HepG2 (cell line): ENCODE results near the gene PYGO1. TPM values are rescaled to one million over a fixed set of nuclear protein-coding genes. Genes with fewer than 3 reads are reported as not detected.

Source experiments
- ATRX ChIP-seq: sonication (generic); formaldehyde crosslinking; IDR thresholded peaks from 2 replicates; pipeline ENCODE4 v1.4.0; 2020; ENCODE audit warnings: missing genetic modification reagents, borderline replicate concordance
- CAMTA2 ChIP-seq: sonication (generic); formaldehyde crosslinking; IDR thresholded peaks from 2 replicates; pipeline ENCODE4 v1.4.0; 2020; ENCODE audit warnings: mild to moderate bottlenecking, missing genetic modification reagents, borderline replicate concordance
- CBFB ChIP-seq: sonication (generic); formaldehyde crosslinking; IDR thresholded peaks from 2 replicates; pipeline ENCODE4 v1.4.0; 2020; ENCODE audit warnings: missing genetic modification reagents
- MZF1 ChIP-seq: sonication (generic); formaldehyde crosslinking; IDR thresholded peaks from 2 replicates; pipeline ENCODE4 v1.8.1; 2023; ENCODE audit warnings: mild to moderate bottlenecking, missing genetic modification reagents, borderline replicate concordance
- NCOA5 ChIP-seq: sonication (generic); formaldehyde crosslinking; IDR thresholded peaks from 2 replicates; pipeline ENCODE4 v1.4.0; 2020; ENCODE audit warnings: missing genetic modification reagents
- PRPF4 ChIP-seq: fragments of 200-400 bp; formaldehyde crosslinking; IDR thresholded peaks from 2 replicates; pipeline ENCODE4 v1.6.1; 2016; ENCODE audit warnings: low read length, low read depth; ENCODE audit not compliant: poor library complexity, severe bottlenecking
- SP140L ChIP-seq: sonication (generic); formaldehyde crosslinking; IDR thresholded peaks from 2 replicates; pipeline ENCODE4 v1.4.0; 2020; ENCODE audit warnings: missing genetic modification reagents, borderline replicate concordance
- STAT5B ChIP-seq: sonication (generic); formaldehyde crosslinking; IDR thresholded peaks from 2 replicates; pipeline ENCODE4 v1.4.0; 2020; ENCODE audit warnings: missing genetic modification reagents
- ZNF121 ChIP-seq: sonication (generic); formaldehyde crosslinking; IDR thresholded peaks from 2 replicates; pipeline ENCODE4 v1.5.0; 2020; ENCODE audit warnings: mild to moderate bottlenecking, missing genetic modification reagents
- ZNF138 ChIP-seq: sonication (generic); formaldehyde crosslinking; IDR thresholded peaks from 2 replicates; pipeline ENCODE4 v1.5.0; 2020; ENCODE audit warnings: mild to moderate bottlenecking, low read depth, missing genetic modification reagents
- ZNF292 ChIP-seq: sonication (generic); formaldehyde crosslinking; IDR thresholded peaks from 2 replicates; pipeline ENCODE4 v1.8.1; 2022; ENCODE audit warnings: mild to moderate bottlenecking, low read depth, missing genetic modification reagents, borderline replicate concordance
- ZNF550 ChIP-seq: sonication (generic); formaldehyde crosslinking; IDR thresholded peaks from 2 replicates; pipeline ENCODE4 v1.4.0; 2020; ENCODE audit warnings: mild to moderate bottlenecking, missing genetic modification reagents, borderline replicate concordance
- ZNF7 ChIP-seq: IDR thresholded peaks from 2 replicates; pipeline ENCODE4 v1.6.1; 2016; ENCODE audit warnings: missing biosample characterization, missing genetic modification reagents
- ZNF713 ChIP-seq: sonication (generic); formaldehyde crosslinking; IDR thresholded peaks from 2 replicates; pipeline ENCODE4 v1.4.0; 2020; ENCODE audit warnings: mild to moderate bottlenecking, missing genetic modification reagents
- ZNF781 ChIP-seq: sonication (generic); formaldehyde crosslinking; IDR thresholded peaks from 2 replicates; pipeline ENCODE4 v1.5.1; 2020; ENCODE audit warnings: borderline replicate concordance, mild to moderate bottlenecking, missing genetic modification reagents; ENCODE audit errors: not compliant biosample characterization
- ZSCAN9 ChIP-seq: IDR thresholded peaks from 2 replicates; pipeline ENCODE4 v1.6.1; 2016; ENCODE audit warnings: borderline replicate concordance
- polyA plus RNA-seq, 8 experiments: library from polyadenylated mRNA; depleted of rRNA in 3 of 8; stranded (reverse) in 7 of 8; unstranded in 1 of 8; fragments of >200 nt; fragmentation: Illumina TruSeq in 4 of 8; extraction: Trizol in 4 of 8; gene quantifications; 2 replicates each; pipeline versions ENCODE4 v1.2.1 to v1.2.3, GENCODE V29; 2011 to 2016; ENCODE audit warnings: low read depth in 4 of 8, missing spikeins in 1 of 8, mixed read lengths in 1 of 8; ENCODE audit not compliant: insufficient read depth in 1 of 8
- total RNA-seq, 5 experiments: library from RNA; depleted of rRNA; stranded (reverse); fragments of >200 nt; fragmentation: Illumina TruSeq; extraction: Trizol; gene quantifications; 2 replicates each; pipeline ENCODE4 v1.2.3, GENCODE V29; 2016; ENCODE audit warnings: low read depth in 1 of 5
- TF ChIP-seq, protein P1 (sequence below): sonication (generic); formaldehyde crosslinking; IDR thresholded peaks from 2 replicates; pipeline ENCODE4 v1.4.0; 2020; ENCODE audit warnings: mild to moderate bottlenecking, missing genetic modification reagents, borderline replicate concordance
- TF ChIP-seq, protein P2 (sequence below): fragments of 450-650 bp; IDR thresholded peaks from 2 replicates; pipeline ENCODE4 v1.6.1; 2016
- TF ChIP-seq, protein P3 (sequence below): sonication (generic); formaldehyde crosslinking; IDR thresholded peaks from 2 replicates; pipeline ENCODE4 v1.5.1; 2020; ENCODE audit warnings: mild to moderate bottlenecking, missing genetic modification reagents
- TF ChIP-seq, protein P4 (sequence below): sonication (generic); formaldehyde crosslinking; IDR thresholded peaks from 2 replicates; pipeline ENCODE4 v1.8.0; 2022; ENCODE audit warnings: mild to moderate bottlenecking, missing genetic modification reagents
- TF ChIP-seq, protein P5 (sequence below): sonication (generic); formaldehyde crosslinking; conservative IDR thresholded peaks from 2 replicates; pipeline ENCODE4 v1.8.1; 2023; ENCODE audit warnings: missing genetic modification reagents

PYGO1 gene
- total and polyA plus RNA-seq, 2 of the 13 experiments (the other 11 are each of a cell fraction or from before 2014, with no cell fraction given) = 1.1 to 1.8 TPM

DNA sequence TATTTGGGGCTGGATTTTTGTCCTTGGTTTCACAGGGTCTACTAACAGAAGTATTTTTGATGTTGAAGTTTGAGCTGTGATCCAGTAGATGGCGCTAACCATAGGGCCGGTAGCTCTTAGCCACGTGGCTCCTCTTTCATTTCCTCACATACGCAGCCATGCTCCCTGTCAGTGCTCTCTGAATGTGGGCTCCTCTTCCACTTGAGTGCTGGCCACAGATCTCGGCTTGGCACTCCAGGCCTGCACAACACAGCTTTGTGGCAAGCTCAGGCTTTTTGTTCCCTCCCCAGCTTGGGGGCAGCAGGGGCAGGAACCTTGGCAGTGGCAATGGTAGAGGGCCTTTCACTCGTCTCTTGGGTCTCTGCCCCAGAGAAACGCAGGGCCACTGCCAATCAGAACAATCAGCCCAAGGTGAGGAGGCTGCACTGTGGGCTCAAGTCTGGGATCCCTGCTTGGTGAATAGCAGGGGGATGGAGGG is 61.5 kb downstream of the PYGO1 start (continued):
- TF ChIP-seq PRPF4 = no peak
- TF ChIP-seq ATRX = no peak
- no peak for TF ChIP-seq ZNF781 (CRISPR knock-in tag)
- TF ChIP-seq STAT5B (CRISPR knock-in tag) = no peak
- no peak for TF ChIP-seq ZNF121 (CRISPR knock-in tag)
- TF ChIP-seq CAMTA2 = no peak
- TF ChIP-seq, protein P1, sequence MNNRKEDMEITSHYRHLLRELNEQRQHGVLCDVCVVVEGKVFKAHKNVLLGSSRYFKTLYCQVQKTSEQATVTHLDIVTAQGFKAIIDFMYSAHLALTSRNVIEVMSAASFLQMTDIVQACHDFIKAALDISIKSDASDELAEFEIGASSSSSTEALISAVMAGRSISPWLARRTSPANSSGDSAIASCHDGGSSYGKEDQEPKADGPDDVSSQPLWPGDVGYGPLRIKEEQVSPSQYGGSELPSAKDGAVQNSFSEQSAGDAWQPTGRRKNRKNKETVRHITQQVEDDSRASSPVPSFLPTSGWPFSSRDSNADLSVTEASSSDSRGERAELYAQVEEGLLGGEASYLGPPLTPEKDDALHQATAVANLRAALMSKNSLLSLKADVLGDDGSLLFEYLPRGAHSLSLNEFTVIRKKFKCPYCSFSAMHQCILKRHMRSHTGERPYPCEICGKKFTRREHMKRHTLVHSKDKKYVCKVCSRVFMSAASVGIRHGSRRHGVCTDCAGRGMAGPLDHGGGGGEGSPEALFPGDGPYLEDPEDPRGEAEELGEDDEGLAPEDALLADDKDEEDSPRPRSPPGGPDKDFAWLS (CRISPR knock-in tag) = no peak
- TF ChIP-seq, protein P2, sequence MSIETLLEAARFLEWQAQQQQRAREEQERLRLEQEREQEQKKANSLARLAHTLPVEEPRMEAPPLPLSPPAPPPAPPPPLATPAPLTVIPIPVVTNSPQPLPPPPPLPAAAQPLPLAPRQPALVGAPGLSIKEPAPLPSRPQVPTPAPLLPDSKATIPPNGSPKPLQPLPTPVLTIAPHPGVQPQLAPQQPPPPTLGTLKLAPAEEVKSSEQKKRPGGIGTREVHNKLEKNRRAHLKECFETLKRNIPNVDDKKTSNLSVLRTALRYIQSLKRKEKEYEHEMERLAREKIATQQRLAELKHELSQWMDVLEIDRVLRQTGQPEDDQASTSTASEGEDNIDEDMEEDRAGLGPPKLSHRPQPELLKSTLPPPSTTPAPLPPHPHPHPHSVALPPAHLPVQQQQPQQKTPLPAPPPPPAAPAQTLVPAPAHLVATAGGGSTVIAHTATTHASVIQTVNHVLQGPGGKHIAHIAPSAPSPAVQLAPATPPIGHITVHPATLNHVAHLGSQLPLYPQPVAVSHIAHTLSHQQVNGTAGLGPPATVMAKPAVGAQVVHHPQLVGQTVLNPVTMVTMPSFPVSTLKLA = peak; percentile 42; the same call in 1 of the 2 replicates
- no peak for TF ChIP-seq ZNF138
- no peak for TF ChIP-seq CBFB (CRISPR knock-in tag)
- no peak for TF ChIP-seq NCOA5 (CRISPR knock-in tag)
- TF ChIP-seq MZF1 (CRISPR knock-in tag) = no peak
- TF ChIP-seq, protein P3, sequence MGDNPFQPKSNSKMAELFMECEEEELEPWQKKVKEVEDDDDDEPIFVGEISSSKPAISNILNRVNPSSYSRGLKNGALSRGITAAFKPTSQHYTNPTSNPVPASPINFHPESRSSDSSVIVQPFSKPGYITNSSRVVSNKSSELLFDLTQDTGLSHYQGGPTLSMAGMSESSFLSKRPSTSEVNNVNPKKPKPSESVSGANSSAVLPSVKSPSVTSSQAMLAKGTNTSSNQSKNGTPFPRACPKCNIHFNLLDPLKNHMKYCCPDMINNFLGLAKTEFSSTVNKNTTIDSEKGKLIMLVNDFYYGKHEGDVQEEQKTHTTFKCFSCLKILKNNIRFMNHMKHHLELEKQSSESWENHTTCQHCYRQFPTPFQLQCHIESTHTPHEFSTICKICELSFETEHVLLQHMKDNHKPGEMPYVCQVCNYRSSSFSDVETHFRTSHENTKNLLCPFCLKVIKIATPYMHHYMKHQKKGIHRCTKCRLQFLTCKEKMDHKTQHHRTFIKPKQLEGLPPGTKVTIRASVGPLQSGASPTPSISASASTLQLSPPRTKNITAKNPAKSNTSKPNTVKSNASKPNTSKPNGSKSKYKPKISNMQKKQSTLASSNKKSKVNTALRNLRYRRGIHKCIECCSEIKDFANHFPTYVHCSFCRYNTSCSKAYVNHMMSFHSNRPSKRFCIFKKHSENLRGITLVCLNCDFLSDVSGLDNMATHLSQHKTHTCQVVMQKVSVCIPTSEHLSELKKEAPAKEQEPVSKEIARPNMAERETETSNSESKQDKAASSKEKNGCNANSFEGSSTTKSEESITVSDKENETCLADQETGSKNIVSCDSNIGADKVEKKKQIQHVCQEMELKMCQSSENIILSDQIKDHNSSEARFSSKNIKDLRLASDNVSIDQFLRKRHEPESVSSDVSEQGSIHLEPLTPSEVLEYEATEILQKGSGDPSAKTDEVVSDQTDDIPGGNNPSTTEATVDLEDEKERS = peak; percentile 85
- TF ChIP-seq SP140L (CRISPR knock-in tag) = no peak
- no peak for TF ChIP-seq ZNF713
- TF ChIP-seq, protein P4, sequence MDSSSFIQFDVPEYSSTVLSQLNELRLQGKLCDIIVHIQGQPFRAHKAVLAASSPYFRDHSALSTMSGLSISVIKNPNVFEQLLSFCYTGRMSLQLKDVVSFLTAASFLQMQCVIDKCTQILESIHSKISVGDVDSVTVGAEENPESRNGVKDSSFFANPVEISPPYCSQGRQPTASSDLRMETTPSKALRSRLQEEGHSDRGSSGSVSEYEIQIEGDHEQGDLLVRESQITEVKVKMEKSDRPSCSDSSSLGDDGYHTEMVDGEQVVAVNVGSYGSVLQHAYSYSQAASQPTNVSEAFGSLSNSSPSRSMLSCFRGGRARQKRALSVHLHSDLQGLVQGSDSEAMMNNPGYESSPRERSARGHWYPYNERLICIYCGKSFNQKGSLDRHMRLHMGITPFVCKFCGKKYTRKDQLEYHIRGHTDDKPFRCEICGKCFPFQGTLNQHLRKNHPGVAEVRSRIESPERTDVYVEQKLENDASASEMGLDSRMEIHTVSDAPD (CRISPR knock-in tag) = 0 out of 2 replicates have a peak, but pooled peaks have one; percentile 29
- no peak for TF ChIP-seq ZNF550 (CRISPR knock-in tag)
- TF ChIP-seq, protein P5, sequence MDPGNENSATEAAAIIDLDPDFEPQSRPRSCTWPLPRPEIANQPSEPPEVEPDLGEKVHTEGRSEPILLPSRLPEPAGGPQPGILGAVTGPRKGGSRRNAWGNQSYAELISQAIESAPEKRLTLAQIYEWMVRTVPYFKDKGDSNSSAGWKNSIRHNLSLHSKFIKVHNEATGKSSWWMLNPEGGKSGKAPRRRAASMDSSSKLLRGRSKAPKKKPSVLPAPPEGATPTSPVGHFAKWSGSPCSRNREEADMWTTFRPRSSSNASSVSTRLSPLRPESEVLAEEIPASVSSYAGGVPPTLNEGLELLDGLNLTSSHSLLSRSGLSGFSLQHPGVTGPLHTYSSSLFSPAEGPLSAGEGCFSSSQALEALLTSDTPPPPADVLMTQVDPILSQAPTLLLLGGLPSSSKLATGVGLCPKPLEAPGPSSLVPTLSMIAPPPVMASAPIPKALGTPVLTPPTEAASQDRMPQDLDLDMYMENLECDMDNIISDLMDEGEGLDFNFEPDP = no peak
- TF ChIP-seq ZNF292 (CRISPR knock-in tag) = peak; percentile 51; the same call in 1 of the 2 replicates
- 0 out of 2 replicates have a peak, but pooled peaks have one; percentile 34 for TF ChIP-seq ZSCAN9
- TF ChIP-seq ZNF7 (CRISPR knock-in tag) = no peak
